Measurements from ENCODE around the gene HYI.
"Not testable (repeated sequence)": the region's sequence is repeated elsewhere in the genome, so short reads cannot be mapped to it uniquely, and the experiment has no call there.

Gene HYI

DNA sequence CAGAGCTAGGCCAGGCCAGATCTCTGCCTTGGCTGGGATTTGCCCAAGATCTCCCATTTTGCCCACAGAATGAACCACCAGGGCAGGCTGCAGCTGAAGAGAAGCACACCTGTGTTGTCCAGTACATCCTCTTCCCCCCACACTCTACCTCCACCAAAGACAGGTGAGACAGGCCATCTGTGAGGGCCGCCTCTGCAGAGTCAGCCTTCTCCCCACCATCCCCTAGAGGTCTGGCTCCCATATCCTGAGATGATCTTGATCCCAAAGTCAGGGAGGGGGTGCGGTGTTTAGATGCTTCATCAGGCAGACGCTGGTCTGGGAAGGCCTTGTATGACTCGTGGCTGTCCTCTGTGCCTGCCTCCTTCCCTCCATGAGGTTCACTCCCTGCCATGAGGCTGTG lies 28.7 kb downstream of the HYI start:
- no peak for FAIRE-seq

DNA sequence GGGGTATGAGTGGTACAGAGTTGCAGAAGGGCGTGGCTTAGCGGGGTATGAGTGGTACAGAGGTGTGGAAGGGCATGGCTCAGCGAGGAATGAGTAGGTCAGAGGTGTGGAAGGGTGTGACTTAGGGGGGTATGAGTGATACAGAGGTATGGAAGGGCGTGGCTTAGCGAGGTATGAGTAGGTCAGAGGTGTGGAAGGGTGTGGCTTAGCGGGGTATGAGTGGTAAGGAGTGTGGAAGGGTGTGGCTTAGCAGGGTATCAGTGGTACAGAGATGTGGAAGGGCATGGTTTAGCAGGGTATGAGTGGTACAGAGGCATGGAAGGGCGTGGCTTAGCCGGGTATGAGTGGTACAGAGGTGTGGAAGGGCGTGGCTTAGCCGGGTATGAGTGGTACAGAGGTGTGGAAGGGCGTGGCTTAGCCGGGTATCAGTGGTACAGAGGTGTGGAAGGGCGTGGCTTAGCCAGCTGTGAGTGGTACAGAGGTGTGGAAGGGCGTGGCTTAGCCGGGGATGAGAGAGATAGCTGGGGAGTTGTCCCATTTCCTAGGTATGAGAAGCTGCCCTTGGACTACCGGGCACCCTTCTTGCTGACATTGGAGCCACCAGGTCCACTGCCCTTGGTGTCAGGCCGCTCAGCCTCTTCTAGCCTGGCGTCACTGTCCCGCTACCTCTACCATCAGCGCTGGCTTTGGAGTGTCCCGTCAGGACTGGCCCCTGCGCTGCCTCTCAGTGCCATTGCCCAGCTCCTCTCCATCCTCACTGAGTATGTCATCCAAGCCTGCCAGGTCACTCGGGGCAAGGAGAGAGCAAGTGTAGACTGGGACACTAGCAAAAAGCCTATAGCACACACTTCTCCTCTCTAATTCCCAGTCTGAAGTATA lies 29.8 kb downstream of the HYI start:
- no peak for FAIRE-seq

- no peak for FAIRE-seq
Observed at GRCh38 chr1:43422995-43423671, 30.6 kb downstream of the HYI start.

DNA sequence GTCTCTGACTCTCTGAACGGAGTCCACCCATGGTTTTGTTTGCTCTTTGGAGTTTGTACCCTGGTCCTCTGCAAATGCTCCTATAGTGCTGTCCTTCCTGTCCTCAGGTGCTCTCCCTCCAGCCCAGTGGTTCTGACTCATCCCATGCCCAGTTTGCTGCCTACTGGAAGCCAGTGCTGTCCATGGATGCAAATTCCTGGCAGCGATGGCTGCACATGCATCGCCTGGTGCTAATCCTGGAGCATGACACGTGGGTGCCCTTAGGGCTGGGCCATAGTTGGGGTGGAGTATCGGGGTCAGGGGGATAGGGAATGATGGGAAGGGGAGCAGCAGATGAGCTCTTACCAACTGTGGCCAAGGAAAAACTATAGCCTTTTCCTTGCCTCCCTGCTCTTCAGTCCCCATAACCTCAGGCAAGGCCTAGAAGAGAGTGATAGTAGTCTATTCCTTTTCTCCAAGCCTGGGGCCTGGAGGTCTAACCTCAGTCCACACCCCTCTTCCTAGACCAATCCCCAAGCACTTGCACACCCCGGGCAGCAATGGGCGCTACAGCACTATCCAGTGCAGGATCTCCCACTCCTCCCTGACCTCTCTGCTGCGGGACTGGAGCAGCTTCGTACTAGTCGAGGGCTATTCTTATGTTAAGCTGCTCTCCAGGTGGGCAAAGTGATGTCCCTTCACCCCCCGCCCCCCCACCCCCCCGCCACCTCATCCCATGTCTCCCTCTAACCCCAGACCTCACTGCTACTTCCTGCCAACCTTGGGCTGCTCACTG lies 31.6 kb downstream of the HYI start:
- FAIRE-seq: no peak

DNA sequence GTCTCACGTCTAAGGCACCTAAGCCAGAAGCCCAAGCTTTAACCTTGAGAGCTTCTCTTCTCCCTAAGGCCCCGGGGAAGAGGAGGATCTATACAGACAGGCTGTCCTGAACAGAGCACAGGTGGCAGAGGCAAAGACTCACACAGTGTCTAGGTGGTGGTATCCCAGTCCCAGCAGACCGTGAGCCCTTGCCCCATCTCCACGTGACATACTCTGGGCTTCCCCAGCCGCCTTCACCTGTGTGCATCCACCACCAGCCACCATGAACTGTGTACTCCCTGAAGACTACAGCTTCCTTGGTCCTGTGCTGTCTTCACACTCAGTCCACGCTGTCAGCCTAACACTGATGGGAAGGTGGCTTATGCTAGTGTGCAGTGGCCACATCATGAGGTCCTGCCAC lies 32.3 kb downstream of the HYI start:
- no peak for FAIRE-seq

DNA sequence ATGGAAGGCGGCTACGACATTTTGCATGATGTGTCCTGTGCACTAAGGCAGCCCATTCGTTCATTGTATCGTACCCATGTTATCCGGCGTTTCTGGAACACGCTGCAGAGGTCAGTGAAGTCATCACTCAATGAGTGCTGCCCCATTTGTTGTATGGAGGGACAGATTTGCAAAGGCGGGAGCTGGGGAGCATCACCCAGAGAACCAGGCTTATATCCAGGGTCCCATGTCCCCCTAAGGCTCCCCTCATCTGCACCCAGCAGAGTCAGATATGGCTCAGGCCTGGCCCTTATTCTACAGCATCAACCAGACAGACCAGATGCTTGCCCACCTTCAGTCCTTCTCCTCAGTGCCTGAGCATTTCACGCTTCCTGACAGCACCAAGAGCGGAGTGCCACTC lies 32.9 kb downstream of the HYI start:
- no peak for FAIRE-seq

GRCh38 chr1:43419627-43420425 lies 33.9 kb downstream of the HYI start:
- no peak for FAIRE-seq

- no peak for FAIRE-seq
Observed at GRCh38 chr1:43418858-43419257, 34.9 kb downstream of the HYI start.

- no peak for FAIRE-seq
Observed at GRCh38 chr1:43415901-43416300, 37.8 kb downstream of the HYI start.

DNA sequence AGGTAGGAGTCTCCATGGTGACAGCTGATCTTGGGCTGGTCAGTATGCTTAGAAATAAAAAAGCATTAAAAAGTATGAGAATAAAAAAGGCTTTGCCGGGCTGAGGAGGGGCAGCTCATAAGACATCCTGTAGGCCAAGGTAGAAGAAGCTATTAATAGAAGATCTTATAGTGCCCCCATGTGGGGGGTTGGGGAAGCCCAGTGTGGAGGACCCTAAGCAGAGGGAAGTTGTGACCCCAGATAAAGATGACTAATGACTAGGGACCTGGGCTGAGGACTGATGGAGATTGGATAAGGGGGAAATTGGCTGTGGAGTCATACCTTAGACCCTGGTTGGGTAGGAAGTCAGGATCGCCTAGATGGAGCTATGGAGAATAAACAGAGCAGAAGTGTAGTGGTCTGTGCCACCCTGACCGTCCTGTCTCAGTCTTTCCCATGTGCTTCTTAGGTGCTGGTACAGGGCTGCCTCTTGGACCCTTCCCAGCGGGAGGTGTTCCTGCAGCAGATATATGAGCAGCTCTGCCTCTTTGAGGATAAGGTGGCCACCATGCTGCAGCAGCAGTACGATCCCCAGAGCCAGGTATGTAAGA lies 39.0 kb downstream of the HYI start:
- FAIRE-seq: no peak

DNA sequence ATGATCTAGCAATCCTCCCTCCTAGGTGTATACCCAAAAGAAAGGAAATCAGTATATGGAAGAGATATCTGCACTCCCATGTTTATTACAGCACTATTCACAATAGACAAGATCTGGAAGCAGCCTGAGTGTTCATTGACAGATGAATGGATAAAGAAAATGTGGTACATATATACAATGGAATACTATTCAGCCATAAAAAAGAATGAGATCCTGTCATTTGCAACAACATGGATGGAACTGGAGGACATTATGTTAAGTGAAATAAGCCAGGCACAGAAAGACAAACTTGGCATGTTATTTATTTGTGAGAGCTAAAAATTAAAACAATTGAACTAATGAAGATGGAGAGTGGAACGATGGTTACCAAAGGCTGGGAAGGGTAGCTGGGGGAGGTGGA lies 40.3 kb downstream of the HYI start:
- not testable (repeated sequence) for FAIRE-seq

GRCh38 chr1:43410571-43410970 lies 43.2 kb downstream of the HYI start:
- FAIRE-seq: no peak

DNA sequence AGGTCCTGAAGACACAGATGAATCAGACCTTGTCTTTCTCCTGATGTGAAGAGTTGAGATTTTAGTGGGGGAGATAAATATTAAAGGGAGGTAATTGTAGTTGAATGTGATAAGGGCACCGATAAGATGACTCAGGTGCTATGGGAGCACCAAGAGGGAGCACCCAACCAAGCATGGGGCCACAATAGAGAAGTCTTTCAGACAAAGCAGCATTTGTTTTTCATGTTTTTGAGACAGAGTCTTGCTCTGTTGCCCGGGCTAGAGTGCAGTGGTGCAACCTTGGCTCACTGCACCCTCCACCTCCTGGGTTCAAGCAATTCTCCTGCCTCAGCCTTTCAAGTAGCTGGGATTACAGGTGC lies 47.9 kb downstream of the HYI start:
- no peak for FAIRE-seq

- no peak for FAIRE-seq
Observed at GRCh38 chr1:43405219-43405875, 48.4 kb downstream of the HYI start.

DNA sequence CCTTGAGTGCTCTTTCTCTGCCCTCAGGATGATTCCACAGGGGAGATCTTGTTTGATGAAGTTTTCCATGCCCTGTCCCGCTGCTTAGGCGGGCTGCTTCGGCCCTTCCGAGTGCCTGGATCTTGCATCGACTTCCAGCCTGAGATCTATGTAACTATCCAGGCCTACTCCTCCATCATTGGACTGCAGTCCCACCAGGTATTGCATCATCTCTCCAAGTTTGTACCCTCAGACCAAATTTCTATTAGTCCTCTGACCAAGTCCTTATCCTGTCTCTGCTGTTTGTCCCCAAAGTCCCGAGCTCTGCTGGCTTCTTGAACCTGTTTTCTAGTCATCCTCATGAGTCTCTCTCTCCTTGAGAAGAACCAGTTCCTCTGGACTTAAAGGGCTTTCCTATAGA lies 49.4 kb downstream of the HYI start:
- FAIRE-seq: no peak

- FAIRE-seq: no peak
Observed at GRCh38 chr1:43402089-43402865, 51.5 kb downstream of the HYI start.
